ENCODE results near the gene ITGAV. TPM values are rescaled to one million over a fixed set of nuclear protein-coding genes. Genes with fewer than 3 reads are reported as not detected.

Gene ITGAV
- total RNA-seq, 2 donors from 2014 or later, result 31.6 to 54.6 TPM

GRCh38 chr2:186648130-186648529, 58.3 kb downstream of the ITGAV start:
- Histone ChIP-seq H3K27ac (no peak overlapping the region), H3K36me3 (no peaks in the 10 kb centered on the region)
- intact Hi-C loops (cut with DNase I), result no loop called here

GRCh38 chr2:186653511-186653910, 63.7 kb downstream of the ITGAV start:
- intact Hi-C loops (cut with DNase I), result no loop called here

More at GRCh38 chr2:186648130-186648529, 58.3 kb downstream of the ITGAV start:
- Histone ChIP-seq H3K9ac (ENCODE audit: low read depth in 2 of 2, low read length in 2 of 2) (no peak overlapping the region), H3K9me3 (no peaks in the 10 kb centered on the region), H3K27me3 (no peaks in the 10 kb centered on the region), H3K4me1 (no peaks in the 10 kb centered on the region), H3K4me3 (no peak overlapping the region)
- no peak for DNase-seq
- TF ChIP-seq CTCF (IDR thresholded peaks at IDR 0.05), result no peak

GRCh38 chr2:186659383-186659782, 69.5 kb downstream of the ITGAV start:
- Histone ChIP-seq H3K4me3 (no peak overlapping the region), H3K36me3 (peaks cover 9% of the 10 kb centered on the region), H3K27me3 (no peaks in the 10 kb centered on the region), H3K27ac (no peak overlapping the region), H3K4me1 (no peaks in the 10 kb centered on the region), H3K9ac (ENCODE audit: low read depth in 2 of 2, low read length in 2 of 2) (no peak overlapping the region), H3K9me3 (no peaks in the 10 kb centered on the region)
- no peak for TF ChIP-seq CTCF (IDR thresholded peaks at IDR 0.05)
- intact Hi-C loops (cut with DNase I), result no loop called here
- DNase-seq, result no peak

More at GRCh38 chr2:186653511-186653910, 63.7 kb downstream of the ITGAV start:
- no peaks in the 10 kb centered on the region for H3K4me1 ChIP-seq
- H3K4me3 ChIP-seq, result no peak overlapping the region
- no peaks in the 10 kb centered on the region for H3K9me3 ChIP-seq
- TF ChIP-seq CTCF (IDR thresholded peaks at IDR 0.05), result no peak
- DNase-seq, result no peak
- H3K36me3 ChIP-seq, result no peaks in the 10 kb centered on the region
- H3K27me3 ChIP-seq, result no peaks in the 10 kb centered on the region
- H3K27ac ChIP-seq, result no peak overlapping the region
- no peak overlapping the region for H3K9ac ChIP-seq (ENCODE audit: low read depth in 2 of 2, low read length in 2 of 2)

GRCh38 chr2:186664385-186665043, 74.7 kb downstream of the ITGAV start:
- no peak overlapping the region for H3K9ac ChIP-seq (ENCODE audit: low read depth in 2 of 2, low read length in 2 of 2)
- intact Hi-C loops (cut with DNase I), result no loop called here
- H3K9me3 ChIP-seq, result no peaks in the 10 kb centered on the region
- H3K4me1 ChIP-seq, result no peaks in the 10 kb centered on the region
- H3K4me3 ChIP-seq, result no peak overlapping the region
- H3K27ac ChIP-seq, result no peak overlapping the region
- no peak for TF ChIP-seq CTCF (IDR thresholded peaks at IDR 0.05)
- no peak for DNase-seq
- H3K36me3 ChIP-seq, result peaks cover 13% of the 10 kb centered on the region
- no peaks in the 10 kb centered on the region for H3K27me3 ChIP-seq

- Histone ChIP-seq H3K9ac (ENCODE audit: low read depth in 2 of 2, low read length in 2 of 2) (no peak overlapping the region), H3K27ac (no peak overlapping the region), H3K27me3 (no peaks in the 10 kb centered on the region), H3K4me3 (no peak overlapping the region), H3K36me3 (peaks cover 17% of the 10 kb centered on the region), H3K4me1 (no peaks in the 10 kb centered on the region), H3K9me3 (no peaks in the 10 kb centered on the region)
- DNase-seq, result no peak
- no peak for TF ChIP-seq CTCF (IDR thresholded peaks at IDR 0.05)
- intact Hi-C loops (cut with DNase I), result no loop called here
These were observed 79.3 kb downstream of the ITGAV start for GRCh38 chr2:186669146-186669545.

Data from colonic mucosa (tissue), 4 donors.